Subcutaneous adipose tissue (tissue), 4 donors: Measurements from ENCODE around the gene SPECC1L. TPM values are rescaled to one million over a fixed set of nuclear protein-coding genes. Genes with fewer than 3 reads are reported as not detected.

Experiments
- total RNA-seq, 4 donors: library from RNA; depleted of rRNA; stranded (reverse); fragments of >200 nt; gene quantifications; one replicate each; pipeline ENCODE4 v1.1.0, GENCODE V29; 2016
- TF ChIP-seq, protein P1 (sequence below): fragments of 450-650 bp; IDR thresholded peaks from one replicate; pipeline ENCODE4 v1.5.1; 2016; ENCODE audit warnings: low read depth, mild to moderate bottlenecking, control low read depth, antibody characterized with exemption, moderate library complexity

The SPECC1L gene
- total RNA-seq, 4 donors from 2014 or later, result 30.8 to 44.3 (median 38.4) TPM

DNA sequence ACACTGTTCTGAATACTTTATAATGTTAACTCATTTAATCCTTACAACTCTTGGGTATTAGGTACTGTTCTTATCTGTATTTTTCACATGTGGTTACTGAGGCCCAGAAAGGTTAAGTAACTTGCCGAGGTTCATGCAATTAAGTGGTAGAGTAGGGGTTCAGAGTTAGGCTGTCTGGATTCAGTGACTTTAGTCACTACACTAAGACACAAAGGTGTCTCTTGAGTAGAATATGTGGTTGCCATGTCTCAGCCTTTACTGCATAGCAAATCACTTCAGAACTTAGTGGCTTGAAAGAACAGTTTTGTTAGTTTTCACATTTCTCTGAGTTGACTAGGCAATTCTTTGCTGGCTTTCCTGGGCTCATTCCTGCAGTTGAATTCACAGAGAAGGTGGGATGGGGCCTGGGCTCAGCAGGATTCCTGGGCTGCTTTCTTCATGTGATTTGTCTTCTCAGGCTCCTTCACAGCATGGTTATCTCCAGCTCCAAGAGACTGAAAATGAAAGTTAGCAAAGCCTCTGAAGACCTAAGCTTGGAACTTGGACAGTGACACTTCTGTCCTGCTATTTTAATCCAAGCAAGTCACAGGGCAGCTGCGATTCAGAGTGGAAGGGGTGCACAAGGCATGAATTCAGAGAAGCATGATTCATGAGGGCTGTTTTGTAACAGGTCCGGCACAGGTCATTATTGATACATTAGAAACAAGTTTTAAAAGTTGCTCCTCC is 68.3 kb downstream of the SPECC1L start:
- TF ChIP-seq, protein P1, sequence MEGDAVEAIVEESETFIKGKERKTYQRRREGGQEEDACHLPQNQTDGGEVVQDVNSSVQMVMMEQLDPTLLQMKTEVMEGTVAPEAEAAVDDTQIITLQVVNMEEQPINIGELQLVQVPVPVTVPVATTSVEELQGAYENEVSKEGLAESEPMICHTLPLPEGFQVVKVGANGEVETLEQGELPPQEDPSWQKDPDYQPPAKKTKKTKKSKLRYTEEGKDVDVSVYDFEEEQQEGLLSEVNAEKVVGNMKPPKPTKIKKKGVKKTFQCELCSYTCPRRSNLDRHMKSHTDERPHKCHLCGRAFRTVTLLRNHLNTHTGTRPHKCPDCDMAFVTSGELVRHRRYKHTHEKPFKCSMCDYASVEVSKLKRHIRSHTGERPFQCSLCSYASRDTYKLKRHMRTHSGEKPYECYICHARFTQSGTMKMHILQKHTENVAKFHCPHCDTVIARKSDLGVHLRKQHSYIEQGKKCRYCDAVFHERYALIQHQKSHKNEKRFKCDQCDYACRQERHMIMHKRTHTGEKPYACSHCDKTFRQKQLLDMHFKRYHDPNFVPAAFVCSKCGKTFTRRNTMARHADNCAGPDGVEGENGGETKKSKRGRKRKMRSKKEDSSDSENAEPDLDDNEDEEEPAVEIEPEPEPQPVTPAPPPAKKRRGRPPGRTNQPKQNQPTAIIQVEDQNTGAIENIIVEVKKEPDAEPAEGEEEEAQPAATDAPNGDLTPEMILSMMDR, result no peak

DNA sequence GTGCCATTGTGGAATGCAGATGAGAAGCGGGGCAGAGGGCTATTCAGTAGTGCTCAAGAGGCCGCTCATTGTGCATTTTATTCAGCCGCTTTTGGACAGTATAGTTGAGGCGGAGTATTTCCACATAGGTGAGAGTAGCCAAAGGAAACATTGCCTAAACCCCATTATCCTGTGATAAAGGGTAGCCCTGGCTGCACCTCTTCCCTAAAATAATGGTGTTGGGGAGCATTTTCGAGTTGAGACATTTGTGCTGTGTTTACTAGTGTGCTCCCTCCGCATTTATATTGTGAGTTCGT is 68.8 kb downstream of the SPECC1L start:
- TF ChIP-seq, protein P1, result no peak

DNA sequence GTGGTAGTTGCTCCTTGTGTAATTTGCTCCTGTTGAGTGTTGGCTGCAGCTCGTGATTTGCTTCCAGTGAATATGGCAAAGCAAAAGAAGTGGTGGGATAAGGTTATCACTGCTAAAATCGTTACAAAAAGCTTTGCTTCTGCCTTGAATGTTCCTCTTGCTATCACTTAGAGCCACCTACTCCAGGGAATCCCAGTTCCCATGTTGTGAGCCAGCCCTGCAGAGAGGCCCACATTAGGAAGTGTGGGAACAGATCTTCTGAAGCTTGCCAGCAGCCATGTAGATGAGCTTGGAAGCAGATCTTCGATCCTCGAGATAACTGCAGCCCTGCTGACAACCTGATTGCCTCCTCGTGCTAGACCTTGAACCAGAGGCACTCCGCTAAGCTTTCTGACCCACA is 71.0 kb downstream of the SPECC1L start:
- TF ChIP-seq, protein P1, result no peak

DNA sequence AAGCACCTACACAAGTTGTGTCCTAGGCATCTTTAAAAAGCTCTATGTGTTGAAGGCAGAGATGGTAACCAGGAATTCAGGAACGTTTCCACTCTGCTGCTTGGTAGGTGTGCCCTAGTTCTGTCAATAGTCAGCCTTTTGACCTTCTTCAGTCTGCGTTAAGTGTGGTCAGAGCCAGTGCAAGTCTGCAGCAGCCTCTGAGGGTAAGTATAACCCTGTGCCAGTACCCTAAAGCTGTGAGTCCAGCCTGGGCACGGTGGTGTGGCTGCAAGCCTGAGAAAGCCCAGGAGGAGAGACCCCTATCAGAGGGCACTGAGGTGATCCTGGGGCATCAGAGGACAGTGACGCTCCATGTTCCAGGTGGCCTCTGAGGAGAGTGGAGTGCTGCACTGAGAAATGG is 80.0 kb downstream of the SPECC1L start:
- TF ChIP-seq, protein P1, result no peak

DNA sequence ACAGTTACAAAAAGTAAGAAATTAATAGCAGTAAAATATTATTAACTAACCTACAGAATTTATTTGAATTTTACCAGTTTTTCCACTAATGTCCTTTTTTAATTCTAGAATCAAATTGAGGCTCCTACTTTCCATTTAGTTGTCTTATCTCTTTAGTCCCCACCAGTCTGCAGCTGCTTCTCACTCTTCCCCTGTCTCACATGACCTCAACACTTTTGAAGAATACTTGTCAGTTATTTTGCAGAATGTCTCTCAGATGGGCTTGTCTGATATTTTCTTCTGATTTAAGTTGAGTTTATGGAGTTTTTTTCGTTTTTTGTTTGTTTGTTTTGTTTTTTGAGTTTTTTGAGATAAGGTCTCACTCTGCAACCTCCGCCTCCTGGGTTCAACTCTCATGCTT is 82.5 kb downstream of the SPECC1L start:
- TF ChIP-seq, protein P1, result no peak

DNA sequence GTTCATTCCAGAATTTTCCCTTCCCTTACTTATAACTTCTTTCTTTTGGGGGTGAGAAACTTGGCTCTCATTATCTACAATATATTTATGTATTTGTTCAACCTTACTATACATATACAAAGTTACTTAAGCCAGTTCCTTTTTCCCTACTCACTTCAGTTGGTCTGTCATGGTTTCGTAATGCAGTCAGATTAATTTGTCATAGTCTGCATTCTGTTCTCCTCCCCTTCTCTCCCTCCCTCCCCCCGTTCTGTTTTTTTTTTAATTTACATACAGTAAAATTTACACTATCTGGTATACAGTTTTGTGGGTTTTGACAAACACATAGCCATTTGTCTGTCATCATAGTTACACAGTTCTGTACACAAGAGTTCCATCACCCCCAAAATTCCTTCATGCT is 84.9 kb downstream of the SPECC1L start:
- TF ChIP-seq, protein P1, result no peak

DNA sequence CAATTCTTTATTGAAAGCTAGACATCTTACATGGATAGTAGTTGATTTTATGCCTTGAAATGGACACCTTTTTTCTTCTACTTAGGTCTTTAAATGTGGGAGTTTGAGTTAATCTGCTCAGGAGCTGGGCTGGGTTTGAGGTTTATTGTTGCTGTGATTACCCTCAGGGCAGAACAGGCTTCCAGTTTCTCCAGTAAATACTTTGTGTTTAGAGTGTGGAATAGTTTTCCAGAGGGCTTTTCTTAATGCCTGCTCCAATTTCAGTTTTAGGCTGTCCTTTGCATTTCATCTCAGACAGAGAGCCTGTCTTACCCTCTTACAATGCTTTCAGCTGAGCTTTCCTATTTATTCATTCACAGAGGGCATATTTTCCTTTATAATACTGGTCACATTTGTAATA is 86.9 kb downstream of the SPECC1L start:
- TF ChIP-seq, protein P1, result no peak
